ENCODE measurements around the gene LRRC41. TPM values are rescaled to one million over a fixed set of nuclear protein-coding genes. Genes with fewer than 3 reads are reported as not detected.

LRRC41 gene
- polyA plus RNA-seq, 1 donor from 2014 or later = 47.7 TPM

DNA sequence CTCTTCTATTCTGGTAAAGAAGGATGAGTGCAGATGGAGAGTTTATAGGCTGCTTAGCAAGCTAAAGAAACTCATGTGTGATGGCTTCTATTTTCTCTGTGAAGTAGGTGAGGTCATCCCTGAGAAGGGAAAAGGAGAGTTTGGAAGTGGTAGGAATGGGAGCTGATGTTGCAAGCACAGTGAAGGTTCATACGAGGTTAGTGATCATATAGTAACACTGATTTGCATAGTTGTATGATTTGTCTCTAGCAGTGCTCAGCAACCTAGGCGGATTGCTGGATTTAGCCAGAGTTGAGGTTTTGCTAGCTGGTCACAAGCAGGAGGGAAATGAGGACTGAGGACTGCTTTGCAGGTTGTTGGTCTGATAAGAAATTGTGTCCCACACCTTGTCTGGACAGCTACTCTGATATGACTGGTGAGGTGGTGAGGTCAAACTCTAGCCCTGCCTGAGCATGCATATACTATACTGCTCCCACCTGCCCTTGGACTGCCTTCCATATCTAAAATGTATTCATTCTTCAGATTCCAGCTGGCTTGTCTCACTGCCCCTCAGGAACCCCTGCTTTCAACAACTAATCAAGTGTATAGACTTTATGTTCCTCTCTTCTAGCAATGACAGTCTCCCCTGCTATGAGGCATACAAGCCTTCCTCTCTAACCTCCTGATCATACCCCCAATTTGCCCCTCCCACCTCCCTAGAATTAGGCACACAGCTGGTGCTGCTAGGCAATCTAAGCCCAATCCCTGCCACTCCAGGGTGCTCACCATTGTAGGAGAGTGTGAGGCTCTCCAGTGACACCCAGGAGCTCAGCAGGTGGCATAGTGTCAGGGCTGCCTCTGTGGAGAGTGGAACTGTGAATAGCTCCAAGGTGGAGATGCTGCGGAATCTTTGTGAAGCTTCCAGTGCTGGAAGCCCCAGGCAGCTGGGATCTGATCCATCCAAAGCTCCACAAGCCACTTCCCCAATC is 18.5 kb downstream of the LRRC41 start:
- H3K4me3 Mint-ChIP-seq = no peak overlapping the region
- peaks cover 0 to 4% (median 0%) of the 10 kb centered on the region in 3 donors for H3K4me1 Mint-ChIP-seq
- H3K27ac Mint-ChIP-seq = peak overlapping the region in 1 of 3 donors; percentile 31
- H3K9me3 Mint-ChIP-seq = no peaks in the 10 kb centered on the region
- peaks cover 3% of the 10 kb centered on the region for H3K36me3 Mint-ChIP-seq
- no peaks in the 10 kb centered on the region for H3K27me3 Mint-ChIP-seq

GRCh38 chr1:46284058-46284457 is 19.4 kb downstream of the LRRC41 start:
- Mint-ChIP-seq H3K9me3 (no peaks in the 10 kb centered on the region), H3K27ac (no peak overlapping the region), H3K27me3 (no peaks in the 10 kb centered on the region), H3K36me3 (peaks cover 3% of the 10 kb centered on the region), H3K4me1 (peaks cover 0 to 4% (median 0%) of the 10 kb centered on the region in 3 donors), H3K4me3 (no peak overlapping the region)

GRCh38 chr1:46281021-46281420 is 22.4 kb downstream of the LRRC41 start:
- H3K27ac Mint-ChIP-seq = no peak overlapping the region
- peaks cover 5% of the 10 kb centered on the region for H3K36me3 Mint-ChIP-seq
- no peaks in the 10 kb centered on the region for H3K9me3 Mint-ChIP-seq
- peaks cover 0 to 4% (median 0%) of the 10 kb centered on the region in 3 donors for H3K4me1 Mint-ChIP-seq
- no peaks in the 10 kb centered on the region for H3K27me3 Mint-ChIP-seq
- no peak overlapping the region for H3K4me3 Mint-ChIP-seq

GRCh38 chr1:46280092-46280491 is 23.3 kb downstream of the LRRC41 start:
- Mint-ChIP-seq H3K27ac (no peak overlapping the region), H3K27me3 (no peaks in the 10 kb centered on the region), H3K9me3 (no peaks in the 10 kb centered on the region), H3K4me1 (peaks cover 0 to 4% (median 0%) of the 10 kb centered on the region in 3 donors), H3K4me3 (no peak overlapping the region), H3K36me3 (peaks cover 5% of the 10 kb centered on the region)

GRCh38 chr1:46278807-46279206 is 24.6 kb downstream of the LRRC41 start:
- H3K9me3 Mint-ChIP-seq = no peaks in the 10 kb centered on the region
- no peak overlapping the region for H3K27ac Mint-ChIP-seq
- H3K4me3 Mint-ChIP-seq = peak overlapping the region in 1 of 4 donors; percentile 14
- H3K27me3 Mint-ChIP-seq = no peaks in the 10 kb centered on the region
- H3K4me1 Mint-ChIP-seq = peaks cover 0 to 4% (median 0%) of the 10 kb centered on the region in 3 donors
- peaks cover 5% of the 10 kb centered on the region for H3K36me3 Mint-ChIP-seq

DNA sequence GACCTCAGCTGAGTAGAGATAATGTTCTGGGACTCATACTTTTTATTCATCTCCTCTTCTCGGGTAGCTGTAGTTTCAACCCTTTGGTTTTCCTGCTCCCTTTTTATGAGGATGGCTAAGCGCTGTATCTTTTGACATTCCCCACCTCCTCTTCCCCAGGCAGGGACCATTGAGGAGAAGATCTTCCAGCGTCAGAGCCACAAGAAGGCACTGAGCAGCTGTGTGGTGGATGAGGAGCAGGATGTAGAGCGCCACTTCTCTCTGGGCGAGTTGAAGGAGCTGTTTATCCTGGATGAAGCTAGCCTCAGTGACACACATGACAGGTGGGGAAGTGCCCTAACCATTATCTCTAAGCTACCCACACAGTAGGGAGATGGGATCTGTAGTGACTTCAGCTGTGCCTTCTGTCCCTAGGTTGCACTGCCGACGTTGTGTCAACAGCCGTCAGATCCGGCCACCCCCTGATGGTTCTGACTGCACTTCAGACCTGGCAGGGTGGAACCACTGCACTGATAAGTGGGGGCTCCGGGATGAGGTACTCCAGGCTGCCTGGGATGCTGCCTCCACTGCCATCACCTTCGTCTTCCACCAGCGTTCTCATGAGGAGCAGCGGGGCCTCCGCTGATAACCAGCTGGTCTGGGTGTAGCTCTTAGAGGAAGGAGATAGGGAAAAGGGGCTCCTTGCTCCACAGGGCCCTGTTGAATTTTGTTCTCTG is 25.6 kb downstream of the LRRC41 start:
- Mint-ChIP-seq H3K4me3 (no peak overlapping the region), H3K27ac (no peak overlapping the region), H3K27me3 (no peaks in the 10 kb centered on the region), H3K36me3 (peaks cover 3% of the 10 kb centered on the region), H3K9me3 (no peaks in the 10 kb centered on the region), H3K4me1 (no peaks in the 10 kb centered on the region)

- no peak overlapping the region for H3K27ac Mint-ChIP-seq
- H3K9me3 Mint-ChIP-seq = no peaks in the 10 kb centered on the region
- no peaks in the 10 kb centered on the region for H3K27me3 Mint-ChIP-seq
- H3K4me1 Mint-ChIP-seq = no peaks in the 10 kb centered on the region
- peaks cover 2% of the 10 kb centered on the region for H3K36me3 Mint-ChIP-seq
- peak overlapping the region in 1 of 4 donors; percentile 52 for H3K4me3 Mint-ChIP-seq
Measured at GRCh38 chr1:46275030-46275337, 28.4 kb downstream of the LRRC41 start.

DNA sequence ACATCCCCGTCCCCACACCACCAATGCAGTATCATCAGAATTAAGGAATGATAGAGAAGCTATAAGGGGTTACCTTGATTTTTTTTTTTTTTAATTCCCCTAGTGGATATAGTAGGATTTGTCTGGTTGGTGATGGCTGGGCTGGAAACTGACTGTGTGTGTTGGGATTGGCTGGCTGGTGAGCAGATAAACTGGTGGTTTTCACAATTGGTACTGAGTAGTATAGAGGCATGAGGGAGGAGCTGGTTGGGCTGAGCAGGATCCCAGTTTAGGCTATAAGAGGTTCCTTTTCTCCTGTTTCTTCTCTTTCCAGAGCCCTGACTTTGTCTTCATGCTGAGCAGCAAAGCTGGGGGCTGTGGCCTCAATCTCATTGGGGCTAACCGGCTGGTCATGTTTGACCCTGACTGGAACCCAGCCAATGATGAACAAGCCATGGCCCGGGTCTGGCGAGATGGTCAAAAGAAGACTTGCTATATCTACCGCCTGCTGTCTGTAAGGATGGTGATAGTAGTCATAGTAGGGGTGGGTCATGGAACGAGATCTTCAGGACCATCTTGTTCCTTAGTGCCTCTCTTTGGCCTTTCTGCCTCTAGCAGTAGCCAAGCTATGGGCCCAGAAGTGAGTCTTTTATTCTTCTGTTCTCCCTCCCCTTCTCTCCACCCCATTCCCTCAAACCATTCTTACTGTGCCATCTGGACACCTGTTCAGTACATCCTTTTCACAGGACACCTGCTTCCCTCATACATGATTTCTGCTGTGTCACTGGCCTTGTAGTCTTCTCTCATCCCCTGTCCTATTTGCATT is 29.0 kb downstream of the LRRC41 start:
- no peaks in the 10 kb centered on the region for H3K4me1 Mint-ChIP-seq
- no peaks in the 10 kb centered on the region for H3K9me3 Mint-ChIP-seq
- no peak overlapping the region for H3K27ac Mint-ChIP-seq

DNA sequence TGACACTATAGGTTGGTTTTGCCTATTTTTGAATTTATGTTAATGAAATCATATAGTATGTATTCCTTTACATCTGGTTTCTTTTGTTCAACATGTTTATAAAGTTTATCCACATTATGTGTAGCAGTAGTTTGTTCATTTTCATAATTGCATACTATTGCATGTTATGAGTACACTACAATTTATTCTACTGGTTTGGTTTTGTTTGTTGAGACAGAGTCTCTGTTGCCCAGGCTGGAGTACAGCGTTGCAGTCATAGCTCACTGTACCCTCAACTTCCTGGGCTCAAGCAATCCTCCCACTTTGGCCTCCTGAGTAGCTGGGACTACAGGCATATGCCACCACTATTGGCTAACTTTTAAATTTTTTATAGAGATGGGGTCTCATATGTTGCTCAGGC is 34.8 kb downstream of the LRRC41 start:
- no peaks in the 10 kb centered on the region for H3K4me1 Mint-ChIP-seq
- H3K36me3 Mint-ChIP-seq = no peaks in the 10 kb centered on the region
- H3K27ac Mint-ChIP-seq = peak overlapping the region in 1 of 3 donors; percentile 14
- no peaks in the 10 kb centered on the region for H3K27me3 Mint-ChIP-seq
- H3K4me3 Mint-ChIP-seq = no peak overlapping the region
- H3K9me3 Mint-ChIP-seq = no peaks in the 10 kb centered on the region

More for the DNA sequence above, 29.0 kb downstream of the LRRC41 start:
- Mint-ChIP-seq H3K27me3 (no peaks in the 10 kb centered on the region), H3K4me3 (no peak overlapping the region), H3K36me3 (peaks cover 2% of the 10 kb centered on the region)

GRCh38 chr1:46263146-46263545 is 40.3 kb downstream of the LRRC41 start:
- H3K4me1 Mint-ChIP-seq = no peaks in the 10 kb centered on the region
- no peaks in the 10 kb centered on the region for H3K27me3 Mint-ChIP-seq
- H3K4me3 Mint-ChIP-seq = no peak overlapping the region
- H3K9me3 Mint-ChIP-seq = no peaks in the 10 kb centered on the region
- H3K36me3 Mint-ChIP-seq = no peaks in the 10 kb centered on the region
- no peak overlapping the region for H3K27ac Mint-ChIP-seq

DNA sequence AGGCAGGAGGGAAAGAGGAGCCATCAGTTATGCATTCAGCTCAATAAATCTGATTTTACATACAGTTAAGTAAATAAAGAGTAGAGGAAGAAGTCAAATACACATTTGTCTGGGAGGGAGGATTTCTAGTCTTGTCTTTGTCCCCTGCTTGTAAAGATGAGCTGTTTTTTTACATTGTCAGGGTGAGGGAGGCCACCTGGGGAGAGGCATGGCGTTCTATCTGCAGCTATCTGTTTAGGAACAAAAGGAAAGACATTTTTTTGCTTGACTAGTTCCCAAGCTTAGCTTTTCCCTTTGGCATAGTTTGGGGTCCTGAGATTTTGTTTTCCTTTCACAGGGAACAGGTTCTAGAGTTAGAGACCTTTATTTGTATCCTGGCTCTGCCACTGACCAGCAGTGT is 40.9 kb downstream of the LRRC41 start:
- H3K27me3 Mint-ChIP-seq = no peaks in the 10 kb centered on the region
- peaks cover 0 to 2% (median 0%) of the 10 kb centered on the region in 3 donors for H3K4me1 Mint-ChIP-seq
- no peaks in the 10 kb centered on the region for H3K9me3 Mint-ChIP-seq
- no peak overlapping the region for H3K4me3 Mint-ChIP-seq
- no peaks in the 10 kb centered on the region for H3K36me3 Mint-ChIP-seq
- no peak overlapping the region for H3K27ac Mint-ChIP-seq

DNA sequence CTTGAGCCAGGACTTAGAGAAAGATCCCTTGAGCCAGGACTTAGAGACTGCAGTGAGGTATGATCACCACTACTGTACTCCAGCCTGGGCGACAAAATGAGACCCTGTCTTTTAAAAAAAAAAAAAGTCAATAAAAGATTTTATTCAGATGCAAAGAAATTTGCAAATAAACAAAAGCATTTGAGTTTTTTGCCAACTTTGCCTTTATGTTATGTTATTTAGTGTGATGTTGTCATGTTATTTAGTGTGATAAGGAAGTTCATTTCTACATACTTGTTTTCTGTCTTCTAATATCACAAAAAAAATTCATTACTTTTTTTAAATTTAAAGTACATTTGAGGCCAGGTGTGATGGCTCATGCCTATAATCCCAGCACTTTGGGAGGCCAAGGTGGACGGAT is 46.9 kb downstream of the LRRC41 start:
- no peaks in the 10 kb centered on the region for H3K36me3 Mint-ChIP-seq
- no peaks in the 10 kb centered on the region for H3K27me3 Mint-ChIP-seq
- H3K27ac Mint-ChIP-seq = no peak overlapping the region
- peaks cover 0 to 3% (median 1%) of the 10 kb centered on the region in 3 donors for H3K4me1 Mint-ChIP-seq
- H3K4me3 Mint-ChIP-seq = no peak overlapping the region
- H3K9me3 Mint-ChIP-seq = no peaks in the 10 kb centered on the region

GRCh38 chr1:46254668-46255067 is 48.7 kb downstream of the LRRC41 start:
- H3K9me3 Mint-ChIP-seq = no peaks in the 10 kb centered on the region
- no peak overlapping the region for H3K27ac Mint-ChIP-seq
- no peaks in the 10 kb centered on the region for H3K27me3 Mint-ChIP-seq
- H3K4me3 Mint-ChIP-seq = no peak overlapping the region
- H3K36me3 Mint-ChIP-seq = no peaks in the 10 kb centered on the region
- H3K4me1 Mint-ChIP-seq = peaks cover 0 to 3% (median 1%) of the 10 kb centered on the region in 3 donors

DNA sequence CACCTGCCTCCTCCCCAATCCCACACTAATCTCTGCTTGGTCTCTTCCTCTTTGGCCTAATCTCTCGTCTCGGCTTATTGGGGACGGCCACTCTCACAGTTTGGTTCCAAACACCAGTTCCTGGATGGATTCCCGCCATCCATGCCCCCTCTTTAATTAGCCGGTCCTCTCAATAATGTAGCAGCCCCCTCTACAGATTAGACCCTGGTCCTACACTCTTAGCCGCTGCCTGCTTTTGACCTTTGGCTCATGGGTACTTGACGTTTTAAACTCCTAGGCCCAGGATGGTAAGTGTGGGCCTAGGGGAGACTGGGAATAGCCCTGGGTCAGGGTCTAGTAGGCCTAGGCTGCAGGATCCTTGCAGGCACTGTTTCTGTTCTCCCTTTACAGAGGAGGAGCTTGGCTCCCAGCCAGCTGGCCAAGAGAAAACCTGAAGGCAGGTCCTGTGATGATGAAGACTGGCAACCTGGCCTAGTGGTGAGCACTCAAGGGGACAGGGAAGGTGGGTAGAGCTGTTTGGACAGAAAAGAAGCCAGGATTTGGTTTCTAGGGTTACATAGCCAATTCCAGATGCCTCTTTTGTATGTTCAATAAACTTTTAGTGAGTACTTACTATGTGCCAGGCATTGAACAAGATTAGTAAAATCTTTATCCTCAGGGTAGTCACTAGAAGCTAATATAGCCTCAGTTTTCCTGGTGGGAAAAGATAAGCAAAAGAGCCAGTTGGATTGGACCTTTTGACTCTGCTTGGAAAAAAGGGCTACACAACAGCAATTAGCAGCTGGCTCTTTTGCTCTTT is 55.1 kb downstream of the LRRC41 start:
- Mint-ChIP-seq H3K27ac (peak overlapping the region in 2 of 3 donors; percentile 43 to 81), H3K9me3 (no peaks in the 10 kb centered on the region), H3K4me3 (peak overlapping the region; percentile 51 to 97 (median 87)), H3K4me1 (peaks cover 6 to 9% (median 7%) of the 10 kb centered on the region in 3 donors), H3K36me3 (no peaks in the 10 kb centered on the region), H3K27me3 (no peaks in the 10 kb centered on the region)

Data from IgD-negative memory B cell (primary cell).